Measurements from ENCODE around the gene MAP3K12.
A peak's percentile ranks its signal among the peaks of the same experiment; 100 is the strongest.
"Not testable (repeated sequence)": the region's sequence is repeated elsewhere in the genome, so short reads cannot be mapped to it uniquely, and the experiment has no call there.

MAP3K12 gene

DNA sequence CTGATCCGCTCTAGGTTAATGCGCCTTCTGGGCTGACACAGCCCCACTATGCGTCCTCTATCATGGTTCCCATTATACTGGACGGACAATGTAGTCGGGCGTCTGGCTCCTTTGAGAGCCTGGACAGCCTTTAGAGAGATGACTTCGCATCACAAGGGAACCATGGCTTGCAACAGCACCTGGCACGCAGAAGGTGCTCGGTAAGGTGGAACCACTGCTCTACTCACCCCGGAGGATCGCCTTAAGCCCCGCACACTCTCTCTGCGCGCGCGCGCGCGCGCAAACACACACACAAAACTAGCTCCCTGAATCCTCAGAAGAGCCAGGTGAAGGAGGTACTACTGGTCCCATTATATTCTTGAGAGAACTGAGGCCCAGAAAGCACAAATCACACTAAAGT is 7.1 kb downstream of the MAP3K12 start:
- DNase-seq (ENCODE audit: low spot score): no peak

GRCh38 chr12:53489242-53489864 is 9.9 kb downstream of the MAP3K12 start:
- DNase-seq (ENCODE audit: low spot score): no peak

GRCh38 chr12:53486736-53487487 is 12.3 kb downstream of the MAP3K12 start:
- DNase-seq (ENCODE audit: low spot score): no peak

GRCh38 chr12:53485955-53486735 is 13.1 kb downstream of the MAP3K12 start:
- no peak for DNase-seq (ENCODE audit: low spot score)

DNA sequence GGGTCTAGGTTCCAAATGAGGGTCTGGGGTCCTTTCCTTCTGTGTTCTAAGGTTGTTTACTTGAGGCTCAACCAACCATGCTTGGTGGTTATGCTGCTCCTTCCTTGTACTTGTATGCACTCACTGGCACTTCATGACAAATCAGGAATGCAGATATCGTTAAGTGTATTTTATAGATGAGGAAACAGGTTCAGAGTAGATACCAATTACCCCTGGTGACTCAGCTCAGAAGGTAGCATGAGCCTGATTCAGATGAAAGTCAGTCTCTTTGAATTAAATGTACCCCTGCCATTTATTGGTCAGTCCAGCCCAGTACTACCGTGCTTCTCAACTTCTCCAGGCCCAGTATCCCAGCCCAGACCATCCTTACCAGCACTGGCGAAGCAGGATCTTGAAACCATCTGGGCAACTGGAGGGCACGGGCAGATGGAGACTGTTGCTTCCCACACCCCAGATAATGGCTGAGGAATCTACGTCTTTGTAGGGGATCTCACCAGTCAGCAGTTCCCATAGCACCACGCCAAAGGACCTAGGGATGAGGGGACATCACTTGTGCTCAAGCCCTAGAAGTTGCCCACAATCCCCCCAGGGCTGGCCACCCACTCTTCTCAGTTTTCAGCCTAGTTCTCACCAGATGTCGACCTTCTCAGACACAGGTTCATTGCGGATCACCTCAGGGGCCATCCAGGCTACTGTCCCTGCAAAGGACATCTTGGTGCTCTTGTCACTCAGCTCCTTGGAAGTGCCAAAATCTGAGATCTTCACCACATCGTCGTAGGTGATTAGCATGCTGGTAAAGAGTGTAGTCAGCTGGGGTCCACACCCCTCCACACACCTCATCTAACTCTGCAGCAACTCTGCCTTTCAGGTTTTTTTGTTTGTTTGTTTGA is 14.3 kb downstream of the MAP3K12 start:
- no peak for DNase-seq (ENCODE audit: low spot score)

GRCh38 chr12:53483979-53484377 is 15.3 kb downstream of the MAP3K12 start:
- no peak for DNase-seq (ENCODE audit: low spot score)

DNA sequence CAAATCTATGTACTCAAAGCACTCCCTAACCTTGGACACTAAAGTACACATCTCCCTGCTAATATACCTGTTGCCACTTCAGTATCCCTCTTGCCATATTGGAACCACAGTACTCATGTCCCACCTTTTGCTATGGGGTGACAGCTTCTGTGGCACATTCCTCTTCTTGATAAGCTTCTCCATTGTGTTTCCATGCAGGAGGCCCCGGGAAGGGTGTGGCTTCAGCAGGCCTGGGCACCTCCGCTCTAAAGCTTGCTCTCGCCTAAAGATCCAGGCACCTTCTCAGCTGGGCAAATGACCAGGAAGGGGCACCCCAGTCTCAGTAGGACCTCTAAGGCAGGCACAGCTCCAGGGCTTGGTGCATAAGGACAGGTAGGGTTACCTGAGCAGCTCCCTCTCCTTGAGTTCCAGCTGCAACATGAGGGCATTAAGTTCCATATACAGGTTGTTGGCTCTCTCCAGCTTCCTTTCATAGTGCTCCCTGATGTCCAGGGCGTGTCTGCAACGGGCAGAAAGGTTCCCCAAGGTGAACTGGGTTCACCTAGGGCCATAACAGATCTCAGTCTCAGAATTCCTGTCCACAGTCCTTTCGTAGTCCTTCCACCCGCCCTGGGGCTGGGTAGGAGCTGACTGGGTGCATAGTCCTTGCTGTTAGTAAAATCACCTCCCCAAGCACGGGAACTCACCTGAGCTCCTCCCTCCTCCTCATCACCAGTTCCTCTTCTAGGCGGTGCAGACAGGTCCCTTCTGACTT is 15.9 kb downstream of the MAP3K12 start:
- DNase-seq (ENCODE audit: low spot score): no peak

DNA sequence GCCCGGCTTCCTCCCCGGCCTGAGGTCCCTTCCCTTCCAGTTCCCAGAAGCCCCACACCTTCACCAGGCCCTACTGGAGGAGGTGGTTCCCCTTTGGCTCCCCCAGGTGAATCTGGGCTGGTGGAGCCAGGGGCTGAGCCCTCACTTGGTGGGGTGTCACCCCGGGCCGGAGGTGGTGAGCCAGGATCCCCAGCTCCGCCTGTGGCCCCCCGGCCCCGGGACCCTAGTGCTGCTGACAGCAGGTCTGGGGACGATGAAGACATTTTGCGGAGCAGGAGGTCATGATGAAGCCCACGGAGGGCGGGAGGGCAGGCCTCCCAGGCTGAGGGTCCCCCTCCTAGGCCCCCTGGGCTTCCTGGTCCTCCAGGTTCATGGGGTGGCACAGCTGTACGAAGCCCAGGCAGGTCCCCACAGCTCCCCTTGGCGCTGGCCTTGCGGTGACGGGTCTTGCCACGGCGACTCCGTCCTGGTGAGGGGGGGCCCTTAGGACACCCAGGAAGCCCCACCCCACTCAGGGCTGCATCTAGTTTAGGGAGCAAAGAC is 16.6 kb downstream of the MAP3K12 start:
- DNase-seq (ENCODE audit: low spot score): no peak

DNA sequence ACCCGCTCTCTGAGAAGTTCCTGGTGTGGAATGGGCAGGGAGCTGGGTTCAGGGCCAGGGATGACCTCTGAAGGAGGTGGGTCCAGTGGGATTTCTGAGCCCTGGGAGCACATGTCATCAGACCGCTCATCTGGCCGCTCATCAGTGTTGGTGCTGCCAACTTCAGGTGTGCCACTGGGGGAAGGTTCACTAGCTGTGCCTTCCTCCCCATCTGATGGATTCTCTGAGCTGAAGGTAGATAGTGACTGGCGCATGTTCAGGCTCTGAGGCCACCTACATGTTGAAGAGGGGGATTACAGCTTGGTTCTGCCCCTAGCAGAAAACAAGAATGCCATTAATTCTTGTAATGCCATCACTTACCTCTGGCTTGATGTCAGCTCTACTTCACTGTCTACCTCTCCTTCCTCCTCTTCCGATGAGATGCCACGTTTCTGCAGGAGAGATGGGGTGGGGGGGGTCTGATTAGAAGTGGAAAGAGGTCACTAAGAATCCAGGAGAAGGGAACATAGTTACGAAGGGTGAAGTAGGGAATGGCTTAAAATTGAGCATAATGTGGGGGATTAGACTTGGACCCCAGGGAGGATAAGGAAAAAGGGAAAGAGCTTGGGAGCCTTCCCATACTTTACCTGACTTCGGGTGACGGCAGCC is 17.2 kb downstream of the MAP3K12 start:
- peak; percentile 24 for DNase-seq (ENCODE audit: low spot score)

- not testable (repeated sequence) for DNase-seq (ENCODE audit: low spot score)
These were observed 17.8 kb downstream of the MAP3K12 start for GRCh38 chr12:53481458-53481857.

DNA sequence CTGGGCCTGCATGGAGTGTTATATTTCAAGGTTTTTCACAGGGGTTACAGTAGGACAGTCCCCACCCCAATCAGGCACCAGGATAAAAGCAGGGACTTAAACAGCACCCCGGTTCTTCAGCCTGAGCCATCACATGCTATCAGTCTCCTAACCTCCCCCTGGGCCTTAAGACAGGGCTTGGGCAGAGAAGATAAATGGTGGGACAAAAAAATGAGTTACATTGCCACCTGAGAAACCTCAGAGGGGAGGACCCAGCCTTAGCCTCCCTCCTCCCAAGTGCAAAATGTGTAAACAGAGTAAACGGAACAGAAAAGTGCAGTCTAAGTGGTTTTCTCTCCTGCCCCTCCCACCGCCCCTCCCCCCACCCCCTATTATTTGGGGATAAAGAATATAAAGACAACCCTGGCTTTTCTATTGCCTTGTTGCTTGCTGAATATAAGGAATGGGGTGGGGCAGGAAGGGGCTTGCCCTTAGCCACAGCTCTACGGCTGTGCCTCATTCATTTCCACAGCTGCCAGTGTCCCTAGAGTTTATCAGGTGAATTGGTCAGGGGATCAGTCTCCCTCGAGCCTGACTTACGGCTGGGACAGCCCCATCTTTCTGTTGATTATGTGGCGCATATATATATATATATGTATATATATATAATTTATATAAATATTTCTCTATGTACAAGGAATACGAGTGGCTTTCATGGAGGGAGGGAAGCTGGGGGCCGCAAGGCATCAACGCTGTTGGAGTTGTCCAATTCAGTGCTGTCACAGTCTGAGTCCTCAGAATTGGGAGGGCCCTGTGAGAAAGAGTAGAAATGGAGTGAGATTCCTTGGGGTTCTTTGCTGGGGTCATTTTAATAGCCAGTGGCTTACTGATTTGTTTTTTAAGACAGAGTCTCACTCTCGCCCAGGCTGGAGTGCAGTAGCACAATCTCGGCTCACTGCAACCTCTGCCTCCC is 18.5 kb downstream of the MAP3K12 start:
- DNase-seq (ENCODE audit: low spot score): no peak

- DNase-seq (ENCODE audit: low spot score): no peak
These were observed 19.9 kb downstream of the MAP3K12 start for GRCh38 chr12:53479331-53479730.

DNA sequence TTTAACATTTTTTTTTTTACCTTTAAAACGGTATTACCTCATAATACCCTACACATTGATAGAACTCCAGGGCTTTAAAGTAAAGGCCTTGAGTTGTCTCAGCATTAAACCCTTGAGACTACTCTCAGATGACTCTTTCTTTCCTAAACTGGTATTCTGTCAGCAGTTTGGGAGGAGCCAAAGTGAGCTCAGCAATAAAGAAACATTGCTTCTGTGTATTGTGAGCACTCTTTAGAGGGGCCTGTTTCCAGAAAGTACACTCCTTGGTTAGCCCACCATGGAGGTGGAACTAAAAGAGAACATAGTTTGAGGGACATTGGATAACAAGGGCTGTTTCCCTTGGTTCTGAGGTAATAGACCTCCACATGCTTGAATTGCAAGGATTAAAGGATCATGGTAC is 20.4 kb downstream of the MAP3K12 start:
- DNase-seq (ENCODE audit: low spot score): no peak

DNA sequence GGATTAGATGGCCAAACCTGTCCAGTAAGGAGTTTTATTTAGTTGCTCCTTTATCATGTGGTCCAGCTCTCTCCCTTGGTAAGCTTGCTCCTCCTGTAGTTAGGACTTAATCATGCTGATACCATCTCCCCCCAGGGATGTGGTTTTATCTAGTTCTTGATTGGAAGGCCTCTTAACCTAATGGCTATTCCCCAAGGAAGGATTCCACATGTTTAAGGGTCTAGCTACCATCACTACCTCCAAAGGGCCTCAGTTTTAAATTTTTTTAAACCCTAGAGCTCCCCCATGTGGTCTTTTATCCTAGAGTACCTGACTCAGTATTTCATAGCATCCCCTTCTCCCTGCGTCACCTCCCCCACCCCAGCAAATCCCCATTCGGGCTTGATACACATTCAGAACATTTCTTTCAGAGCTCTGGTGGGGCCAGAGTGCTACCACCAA is 22.5 kb downstream of the MAP3K12 start:
- DNase-seq (ENCODE audit: low spot score): no peak

GRCh38 chr12:53474819-53475218 is 24.4 kb downstream of the MAP3K12 start:
- DNase-seq (ENCODE audit: low spot score): no peak

DNA sequence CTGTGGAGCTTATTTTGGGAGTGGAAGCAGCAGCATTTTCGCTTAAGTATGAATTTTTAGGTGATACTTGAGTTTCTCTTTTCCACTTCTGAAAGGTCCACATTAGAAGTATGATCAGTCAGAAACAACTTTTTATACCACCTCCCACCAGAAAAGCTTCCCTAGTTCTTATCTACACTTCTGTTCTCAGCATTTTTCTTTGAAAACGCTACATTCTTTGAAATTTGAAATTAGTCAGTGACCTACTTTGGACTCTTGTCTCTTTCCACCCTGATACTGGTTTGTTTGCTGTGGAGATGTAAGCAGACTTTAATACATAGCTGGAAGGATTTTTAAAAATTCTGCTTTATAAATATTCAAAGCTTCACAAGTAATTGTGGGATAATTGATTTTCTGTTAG is 25.2 kb downstream of the MAP3K12 start:
- no peak for DNase-seq (ENCODE audit: low spot score)

- DNase-seq (ENCODE audit: low spot score): no peak
These were observed 27.1 kb downstream of the MAP3K12 start for GRCh38 chr12:53472056-53472582.

GRCh38 chr12:53468282-53468681 is 31.0 kb downstream of the MAP3K12 start:
- DNase-seq (ENCODE audit: low spot score): no peak

DNA sequence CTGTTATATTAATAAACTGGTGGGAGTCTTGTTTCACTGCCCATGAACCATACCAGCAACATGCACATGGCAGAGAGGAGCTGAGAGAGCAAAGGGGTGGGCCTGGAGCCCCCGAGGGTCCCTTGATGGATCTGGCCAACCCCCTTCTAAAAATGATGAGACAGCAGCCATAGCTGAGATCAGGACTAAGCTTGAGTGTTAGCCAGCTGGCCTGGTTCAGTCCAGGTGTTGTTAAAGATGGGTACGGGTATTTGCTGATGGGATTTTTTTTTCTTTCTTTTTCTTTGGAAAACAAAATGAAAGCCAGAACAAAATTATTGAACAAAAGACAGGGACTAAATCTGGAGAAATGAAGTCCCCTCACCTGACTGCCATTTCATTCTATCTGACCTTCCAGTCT is 31.4 kb downstream of the MAP3K12 start:
- DNase-seq (ENCODE audit: low spot score): no peak

Data from activated CD4-positive, alpha-beta T cell treated with anti-CD3 and anti-CD28 coated beads, Interleukin-2, Interleukin-4, amounts not matched to agents 100 ng/mL and 50 ng/mL, durations not matched to agents 16 hours and 8 hours (primary cell).